ENCODE data around the gene ARFRP1. TPM values are rescaled to one million over a fixed set of nuclear protein-coding genes. Genes with fewer than 3 reads are reported as not detected.
A peak's percentile ranks its signal among the peaks of the same experiment; 100 is the strongest.

ARFRP1 gene
- total and polyA plus RNA-seq, 2 of the 13 experiments (the other 11 are each of a cell fraction or from before 2014, with no cell fraction given) = 32.0 to 51.1 TPM

DNA sequence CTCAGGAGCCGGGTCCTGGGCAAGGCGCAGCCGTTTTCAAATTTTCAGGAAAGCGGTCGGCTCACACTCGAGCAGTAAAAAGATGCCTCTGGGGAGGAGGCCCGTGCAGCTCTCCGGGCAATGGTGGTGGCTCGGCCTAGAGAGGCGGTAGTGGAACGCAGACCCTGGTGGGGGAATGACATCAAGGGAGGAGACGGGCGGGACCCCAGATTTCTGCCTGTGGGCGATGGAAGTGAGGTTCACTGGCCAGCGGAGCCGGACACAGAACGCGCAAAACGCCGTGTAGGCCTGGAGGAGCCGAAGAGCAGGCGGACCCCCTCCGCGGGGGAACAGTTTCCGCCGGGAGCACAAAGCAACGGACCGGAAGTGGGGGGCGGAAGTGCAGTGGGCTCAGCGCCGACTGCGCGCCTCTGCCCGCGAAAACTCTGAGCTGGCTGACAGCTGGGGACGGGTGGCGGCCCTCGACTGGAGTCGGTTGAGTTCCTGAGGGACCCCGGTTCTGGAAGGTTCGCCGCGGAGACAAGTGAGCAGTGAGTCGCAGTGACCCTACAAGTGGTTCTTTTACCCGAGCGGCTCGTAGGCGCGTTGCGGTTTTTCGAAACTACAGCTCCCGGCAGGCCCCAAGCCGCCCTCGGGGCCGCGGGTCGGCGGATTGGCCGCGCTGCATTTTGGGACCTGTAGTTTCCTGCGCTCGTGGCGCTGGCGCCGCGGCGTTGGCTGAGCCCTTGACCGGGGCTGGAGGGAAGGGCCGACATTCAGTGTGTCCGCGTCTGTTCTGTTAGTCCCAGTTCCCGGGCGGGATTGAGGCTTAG is 49.6 kb downstream of the ARFRP1 start, which contains the start of gene RTEL1 (continued):
- TF ChIP-seq JUND (CRISPR knock-in tag; IDR thresholded peaks at IDR 0.05) (peak; percentile 70; the same call in 1 of the 2 replicates), ZNF558 (CRISPR knock-in tag; IDR thresholded peaks at IDR 0.05; ENCODE audit: borderline replicate concordance) (peak; percentile 52; the same call in 1 of the 2 replicates), HES4 (CRISPR knock-in tag; IDR thresholded peaks at IDR 0.05; ENCODE audit: borderline replicate concordance) (peak; percentile 52; the same call in 1 of the 2 replicates), ZNF382 (CRISPR knock-in tag; IDR thresholded peaks at IDR 0.05; ENCODE audit: borderline replicate concordance) (no peak), KMT2B (CRISPR knock-in tag; IDR thresholded peaks at IDR 0.05) (peak; percentile 95), POGK (CRISPR knock-in tag; conservative IDR thresholded peaks at IDR 0.05) (peak; percentile 91), MED13 (CRISPR knock-in tag; IDR thresholded peaks at IDR 0.05) (peak; percentile 81; the same call in 1 of the 2 replicates), SRSF4 (IDR thresholded peaks at IDR 0.05; ENCODE audit: low read depth, low read length, poor library complexity, severe bottlenecking) (no peak), NONO (IDR thresholded peaks at IDR 0.05) (no peak), NONO (CRISPR knock-in tag; conservative IDR thresholded peaks at IDR 0.05) (peak; percentile 97), GLI4 (CRISPR knock-in tag; IDR thresholded peaks at IDR 0.05; ENCODE audit: borderline replicate concordance) (peak; percentile 49; the same call in 1 of the 2 replicates), ZNF160 (CRISPR knock-in tag; IDR thresholded peaks at IDR 0.05) (peak; percentile 94), KLF9 (CRISPR knock-in tag; IDR thresholded peaks at IDR 0.05; ENCODE audit: low read depth) (no peak), CTCF (CRISPR knock-in tag; IDR thresholded peaks at IDR 0.05) (no peak; the same call in 1 of the 2 replicates), TFE3 (CRISPR knock-in tag; IDR thresholded peaks at IDR 0.05) (peak; percentile 73; the same call in 1 of the 2 replicates), POLR2G (IDR thresholded peaks at IDR 0.05; ENCODE audit: low read depth, low read length) (peak; percentile 92), ZNF232 (CRISPR knock-in tag; IDR thresholded peaks at IDR 0.05; ENCODE audit: borderline replicate concordance) (peak; percentile 97), HNF4A (CRISPR knock-in tag; IDR thresholded peaks at IDR 0.05) (peak; percentile 62), FOSL1 (CRISPR knock-in tag; IDR thresholded peaks at IDR 0.05; ENCODE audit: borderline replicate concordance) (peak; percentile 54; the same call in 1 of the 2 replicates), ZNF672 (CRISPR knock-in tag; IDR thresholded peaks at IDR 0.05) (no peak), MAFG (CRISPR knock-in tag; IDR thresholded peaks at IDR 0.05) (no peak), THRA (CRISPR knock-in tag; IDR thresholded peaks at IDR 0.05; ENCODE audit: borderline replicate concordance) (peak; percentile 77)
- TF ChIP-seq, protein P1, sequence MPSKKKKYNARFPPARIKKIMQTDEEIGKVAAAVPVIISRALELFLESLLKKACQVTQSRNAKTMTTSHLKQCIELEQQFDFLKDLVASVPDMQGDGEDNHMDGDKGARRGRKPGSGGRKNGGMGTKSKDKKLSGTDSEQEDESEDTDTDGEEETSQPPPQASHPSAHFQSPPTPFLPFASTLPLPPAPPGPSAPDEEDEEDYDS (CRISPR knock-in tag; IDR thresholded peaks at IDR 0.05) = peak; percentile 59
